K562 (cell line): ENCODE data around the gene PGPEP1. TPM values are rescaled to one million over a fixed set of nuclear protein-coding genes. Genes with fewer than 3 reads are reported as not detected.

Source experiments
- CHAMP1 ChIP-seq: fragments of 450-650 bp; IDR thresholded peaks from 2 replicates; pipeline ENCODE4 v1.6.1; 2016; ENCODE audit warnings: mild to moderate bottlenecking
- CREM ChIP-seq: IDR thresholded peaks from 2 replicates; pipeline ENCODE4 v1.6.1; 2014; ENCODE audit warnings: antibody characterized with exemption, low read depth
- E2F6 ChIP-seq, 2 experiments: IDR thresholded peaks; 2 replicates each; pipeline ENCODE4 v1.6.1; 2011; ENCODE audit warnings: borderline replicate concordance in 1 of 2, control low read depth in 1 of 2, low read depth in 1 of 2, low read length in 1 of 2, mild to moderate bottlenecking in 1 of 2, mixed read lengths in 1 of 2, moderate library complexity in 1 of 2; ENCODE audit not compliant: insufficient read depth in 1 of 2, insufficient read length in 1 of 2, poor library complexity in 1 of 2, severe bottlenecking in 1 of 2; ENCODE audit errors: extremely low read depth in 1 of 2
- MCM3 ChIP-seq: fragments of 450-650 bp; IDR thresholded peaks from 2 replicates; pipeline ENCODE4 v1.6.1; 2016
- RBFOX2 ChIP-seq: fragments of 200-400 bp; formaldehyde crosslinking; IDR thresholded peaks from 2 replicates; pipeline ENCODE4 v1.6.1; 2017; ENCODE audit warnings: low read depth, mild to moderate bottlenecking, low read length, moderate library complexity
- SPI1 ChIP-seq: IDR thresholded peaks from 2 replicates; pipeline ENCODE4 v1.6.1; 2011; ENCODE audit warnings: low read depth, low read length, control low read depth, borderline replicate concordance
- TAF9B ChIP-seq: fragments of 450-650 bp; IDR thresholded peaks from 2 replicates; pipeline ENCODE4 v1.6.1; 2018; ENCODE audit warnings: mild to moderate bottlenecking; ENCODE audit not compliant: partially characterized antibody
- TBP ChIP-seq: optimal IDR thresholded peaks from 2 replicates; pipeline ENCODE3; 2011; ENCODE audit warnings: low read depth, low read length, improper control_type of control experiment
- UBTF ChIP-seq, 2 experiments: IDR thresholded peaks; 2 replicates each; pipeline ENCODE4 v1.6.1; 2012; ENCODE audit warnings: improper control_type of control experiment in 2 of 2, low read depth in 2 of 2, low read length in 2 of 2, borderline replicate concordance in 1 of 2
- ZBTB40 ChIP-seq, 2 experiments: fragments of 450-650 bp in 1 of 2; sonication (generic) in 1 of 2; formaldehyde crosslinking in 1 of 2; IDR thresholded peaks; 2 replicates each; pipeline versions ENCODE4 v1.7.1 to v1.9.0; 2016 to 2022; ENCODE audit warnings: inconsistent platforms in 1 of 2, mild to moderate bottlenecking in 1 of 2, missing genetic modification reagents in 1 of 2
- ZNF143 ChIP-seq: sonication (generic); formaldehyde crosslinking; IDR thresholded peaks from 2 replicates; pipeline ENCODE4 v1.9.0; 2022; ENCODE audit warnings: mild to moderate bottlenecking, missing genetic modification reagents
- ZSCAN29 ChIP-seq: fragments of 450-650 bp; IDR thresholded peaks from 2 replicates; pipeline ENCODE4 v1.6.1; 2017
- polyA plus RNA-seq, 8 experiments: library from polyadenylated mRNA; depleted of rRNA in 4 of 8; stranded (reverse) in 5 of 8; unstranded in 3 of 8; fragments of >200 nt; fragmentation: Nextera tagmentation in 2 of 8; fragmentation: Illumina TruSeq in 1 of 8; extraction: Ambion mirVana in 2 of 8; extraction: Trizol in 1 of 8; gene quantifications; 2 replicates each; pipeline versions ENCODE4 v1.2.1 to v1.2.3, GENCODE V29; 2011 to 2014; ENCODE audit warnings: inconsistent platforms in 1 of 8, missing spikeins in 1 of 8
- total RNA-seq, 7 experiments: library from RNA; depleted of rRNA in 6 of 7; stranded (reverse); fragments of >200 nt in 6 of 7; fragmentation: Illumina TruSeq in 2 of 7; extraction: Trizol in 2 of 7; gene quantifications; 2 replicates each; pipeline versions ENCODE4 v1.2.1 to v1.2.3, GENCODE V29; 2011 to 2021; ENCODE audit warnings: low replicate concordance in 1 of 7

PGPEP1 gene
- total and polyA plus RNA-seq, 9 of the 15 experiments (the other 6 are each of a cell fraction or from before 2014, with no cell fraction given): 10.0 to 69.6 (median 33.5) TPM

- TF ChIP-seq CHAMP1: no peak
- no peak for TF ChIP-seq TAF9B
- peak; percentile 33 for TF ChIP-seq CREM
- no peak for TF ChIP-seq ZNF143 (CRISPR knock-in tag)
- TF ChIP-seq TBP: peak; percentile 37
- peak; percentile 64 for TF ChIP-seq RBFOX2
- peak in 1 of 2 experiments; percentile 13; a peak in 1 of 4 replicates for TF ChIP-seq UBTF (IDR thresholded peaks at IDR 0.05; ENCODE audit: borderline replicate concordance in 1 of 2, low read depth in 2 of 2, low read length in 2 of 2)
- 0 out of 2 replicates have a peak, but pooled peaks have one; percentile 9 for TF ChIP-seq ZBTB40 (IDR thresholded peaks at IDR 0.05)
- TF ChIP-seq ZBTB40 (CRISPR knock-in tag; IDR thresholded peaks at IDR 0.05): no peak
- TF ChIP-seq SPI1: no peak
- no peak for TF ChIP-seq ZSCAN29
- TF ChIP-seq E2F6 (IDR thresholded peaks at IDR 0.05; ENCODE audit: borderline replicate concordance in 1 of 2, extremely low read depth in 1 of 2, insufficient read depth in 1 of 2, insufficient read length in 1 of 2, low read depth in 1 of 2, low read length in 1 of 2, poor library complexity in 1 of 2, severe bottlenecking in 1 of 2): peak; percentile 72 to 93
- TF ChIP-seq MCM3: no peak
These were observed 76.4 kb downstream of the PGPEP1 start (continued) for GRCh38 chr19:18416778-18417249.
